ENCODE results near the gene C14orf180. TPM values are rescaled to one million over a fixed set of nuclear protein-coding genes. Genes with fewer than 3 reads are reported as not detected.

C14orf180 gene
- polyA plus RNA-seq, 2 of the 4 experiments (the other 2 are of a cell fraction), result not detected

DNA sequence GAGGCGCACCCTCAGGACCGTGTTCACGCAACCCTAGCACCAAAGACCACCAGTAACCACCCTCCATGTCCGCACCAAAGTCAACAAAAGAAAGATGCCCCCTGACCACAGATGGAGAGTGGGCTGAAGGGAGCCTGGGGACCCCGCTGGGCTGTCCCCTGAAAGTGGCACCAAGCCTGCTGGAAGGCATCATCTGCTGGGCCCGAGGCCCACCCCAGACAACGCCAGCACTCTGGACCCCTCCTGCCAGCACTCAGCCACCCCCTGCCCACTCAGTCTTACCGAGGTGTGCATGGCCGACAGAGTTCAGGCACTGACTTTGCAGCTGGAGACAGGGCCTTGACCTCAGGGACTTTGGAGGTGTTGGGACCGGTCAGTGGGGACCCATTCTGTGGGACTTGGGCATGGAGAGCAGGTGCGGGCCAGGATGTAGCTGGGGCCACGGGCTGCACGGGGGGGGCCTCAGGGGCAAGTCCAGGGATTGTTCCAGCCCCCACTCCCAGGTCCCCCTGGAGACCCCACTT is 59.4 kb downstream of the C14orf180 start:
- CTCF ChIA-PET, result interaction anchor here (0.8 to 6.3 kb wide), 16 partner anchors 11 to 562 kb away, joined by 3 to 45 read pairs (median 4); no protein-coding TSS in a partner anchor
- Histone ChIP-seq H3K4me1 (peaks cover 11% of the 10 kb centered on the region; the same call in 1 of the 3 replicates), H3K9me3 (no peaks in the 10 kb centered on the region), H3K27ac (no peak overlapping the region), H3K4me2 (no peak overlapping the region), H3K4me3 (no peak overlapping the region)
- POLR2A ChIA-PET, result no interaction called here
- no peak for FAIRE-seq
- DNase-seq (ENCODE audit: low read depth in 1 of 2, low spot score in 1 of 2), result no peak
- 48% methylated on average over 6 of the region's 13 CpGs for WGBS (ENCODE audit: missing lambda C conversion rate)
- no peak for ATAC-seq
- TF ChIP-seq POLR2A (IDR thresholded peaks at IDR 0.05; ENCODE audit: low read length) (no peak), RFX5 (IDR thresholded peaks at IDR 0.05) (no peak), ZFP36 (IDR thresholded peaks at IDR 0.05; ENCODE audit: borderline replicate concordance, partially characterized antibody) (no peak), MAZ (IDR thresholded peaks at IDR 0.05; ENCODE audit: borderline replicate concordance, low read depth, low read length) (no peak), TP53 (CRISPR knock-in tag; IDR thresholded peaks at IDR 0.05) (no peak), CHD4 (IDR thresholded peaks at IDR 0.05; ENCODE audit: borderline replicate concordance) (no peak), EP300 (IDR thresholded peaks at IDR 0.05) (no peak)

GRCh38 chr14:104639471-104639870 is 59.9 kb downstream of the C14orf180 start:
- Histone ChIP-seq H3K4me3 (no peak overlapping the region), H3K9me3 (no peaks in the 10 kb centered on the region), H3K4me2 (no peak overlapping the region; the same call in 2 of the 3 replicates), H3K4me1 (peaks cover 11% of the 10 kb centered on the region; the same call in 1 of the 3 replicates), H3K27ac (no peak overlapping the region)
- ChIA-PET POLR2A (no interaction called here), CTCF (interaction anchor here (0.5 to 6.3 kb wide), 34 partner anchors 12 to 562 kb away, joined by 3 to 45 read pairs (median 4); no protein-coding TSS in a partner anchor)
- ATAC-seq (no peak), DNase-seq (ENCODE audit: low read depth in 1 of 2, low spot score in 1 of 2) (no peak), FAIRE-seq (no peak)
- WGBS (ENCODE audit: missing lambda C conversion rate), result 30% methylated on average over 5 of the region's 5 CpGs
- TF ChIP-seq HOXA7 (CRISPR knock-in tag; IDR thresholded peaks at IDR 0.05), result no peak
- no peak for TF ChIP-seq PHF8 (IDR thresholded peaks at IDR 0.05; ENCODE audit: borderline replicate concordance, low read depth)
- TF ChIP-seq ESRRA (IDR thresholded peaks at IDR 0.05; ENCODE audit: borderline replicate concordance, low read length), result no peak
- no peak for TF ChIP-seq RFX5 (IDR thresholded peaks at IDR 0.05)
- TF ChIP-seq ZSCAN20 (CRISPR knock-in tag; IDR thresholded peaks at IDR 0.05), result no peak
- TF ChIP-seq POLR2AphosphoS2 (conservative IDR thresholded peaks at IDR 0.05; ENCODE audit: low read length), result no peak
- no peak for TF ChIP-seq PBX3 (IDR thresholded peaks at IDR 0.05)
- TF ChIP-seq EP300 (IDR thresholded peaks at IDR 0.05), result no peak
- no peak for TF ChIP-seq HOXB13 (CRISPR knock-in tag; IDR thresholded peaks at IDR 0.05; ENCODE audit: low read depth)
- TF ChIP-seq, protein P1, sequence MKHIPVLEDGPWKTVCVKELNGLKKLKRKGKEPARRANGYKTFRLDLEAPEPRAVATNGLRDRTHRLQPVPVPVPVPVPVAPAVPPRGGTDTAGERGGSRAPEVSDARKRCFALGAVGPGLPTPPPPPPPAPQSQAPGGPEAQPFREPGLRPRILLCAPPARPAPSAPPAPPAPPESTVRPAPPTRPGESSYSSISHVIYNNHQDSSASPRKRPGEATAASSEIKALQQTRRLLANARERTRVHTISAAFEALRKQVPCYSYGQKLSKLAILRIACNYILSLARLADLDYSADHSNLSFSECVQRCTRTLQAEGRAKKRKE (CRISPR knock-in tag; IDR thresholded peaks at IDR 0.05; ENCODE audit: low read depth), result no peak
- TF ChIP-seq KDM5A (IDR thresholded peaks at IDR 0.05), result no peak
- no peak for TF ChIP-seq RNF2 (IDR thresholded peaks at IDR 0.05; ENCODE audit: borderline replicate concordance, low read depth)

Other genes with a start within 250 kb of the C14orf180 start
- gene TMEM179, start 25.0 kb downstream of the C14orf180 start, polyA plus RNA-seq (2011; rRNA removed), result 0.20 TPM in 1 of 2 replicates, not detected in the other
- 0.50 to 0.79 TPM (median 0.63 TPM) in 3 replicates for gene TMEM179, start 25.0 kb downstream of the C14orf180 start, polyA plus RNA-seq (2017; fragmentation: RNase III; extraction: RNeasy Plus Mini Kit Qiagen cat#74134 plus additional on column Dnase treatment)
- 23.6 and 24.7 TPM in 2 replicates for gene INF2, start 109.9 kb downstream of the C14orf180 start, polyA plus RNA-seq (2011; rRNA removed)
- gene INF2, start 109.9 kb downstream of the C14orf180 start, polyA plus RNA-seq (2017; fragmentation: RNase III; extraction: RNeasy Plus Mini Kit Qiagen cat#74134 plus additional on column Dnase treatment), result 71.2 to 76.6 TPM (median 72.0 TPM) in 3 replicates
- gene ADSS1, start 144.5 kb downstream of the C14orf180 start, polyA plus RNA-seq (2011; rRNA removed), result 8.8 and 10.1 TPM in 2 replicates
- 6.2 to 8.3 TPM (median 7.4 TPM) in 3 replicates for gene ADSS1, start 144.5 kb downstream of the C14orf180 start, polyA plus RNA-seq (2017; fragmentation: RNase III; extraction: RNeasy Plus Mini Kit Qiagen cat#74134 plus additional on column Dnase treatment)
- 90.0 and 94.2 TPM in 2 replicates for gene SIVA1, start 173.4 kb downstream of the C14orf180 start, polyA plus RNA-seq (2011; rRNA removed)
- gene SIVA1, start 173.4 kb downstream of the C14orf180 start, polyA plus RNA-seq (2017; fragmentation: RNase III; extraction: RNeasy Plus Mini Kit Qiagen cat#74134 plus additional on column Dnase treatment), result 157 to 169 TPM (median 163 TPM) in 3 replicates
- gene AKT1, start 216.0 kb downstream of the C14orf180 start, polyA plus RNA-seq (2011; rRNA removed), result 66.0 and 70.2 TPM in 2 replicates
- 87.1 to 93.8 TPM (median 93.0 TPM) in 3 replicates for gene AKT1, start 216.0 kb downstream of the C14orf180 start, polyA plus RNA-seq (2017; fragmentation: RNase III; extraction: RNeasy Plus Mini Kit Qiagen cat#74134 plus additional on column Dnase treatment)
- gene ZBTB42, start 221.3 kb downstream of the C14orf180 start, polyA plus RNA-seq (2011; rRNA removed), result 1.6 and 2.1 TPM in 2 replicates
- gene ZBTB42, start 221.3 kb downstream of the C14orf180 start, polyA plus RNA-seq (2017; fragmentation: RNase III; extraction: RNeasy Plus Mini Kit Qiagen cat#74134 plus additional on column Dnase treatment), result 2.3 to 3.1 TPM (median 2.6 TPM) in 3 replicates